Umbilical cord (tissue), 2 donors: ENCODE results near the gene RAMP3. TPM values are rescaled to one million over a fixed set of nuclear protein-coding genes. Genes with fewer than 3 reads are reported as not detected.
"Not testable (repeated sequence)": the region's sequence is repeated elsewhere in the genome, so short reads cannot be mapped to it uniquely, and the experiment has no call there.

Experiments
- DNase-seq: peaks from one replicate; pipeline ENCODE4 v3.0.0-alpha.2; 2015; ENCODE audit warnings: low spot score
- total RNA-seq: library from RNA; depleted of rRNA; stranded (reverse); fragments of >200 nt; gene quantifications from one replicate; pipeline ENCODE4 v1.2.3, GENCODE V29; 2014; ENCODE audit warnings: low replicate concordance; ENCODE audit not compliant: insufficient read depth

The RAMP3 gene
- total RNA-seq, 1 donor from 2014 or later = 3.1 TPM

DNA sequence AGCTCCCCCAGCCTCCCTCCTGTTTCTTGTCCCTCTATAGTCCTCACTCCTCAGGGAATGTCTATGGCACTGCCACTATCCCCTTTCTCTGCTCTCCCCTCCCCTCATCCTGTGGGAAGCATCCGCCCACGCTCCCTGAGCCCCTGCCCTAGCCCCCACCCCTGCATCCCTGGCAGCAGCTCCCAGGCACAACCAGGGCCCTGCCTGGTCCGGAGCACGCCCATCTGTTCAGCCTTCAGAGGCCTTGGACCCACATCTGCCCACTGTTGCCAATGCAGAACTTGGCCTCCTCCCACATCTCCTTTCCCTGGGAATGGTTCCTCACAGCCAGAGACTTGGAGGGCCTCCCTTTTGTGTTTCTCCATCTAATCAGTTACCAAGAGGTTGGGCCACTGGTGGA, 25.7 kb upstream of the RAMP3 start:
- no peak for DNase-seq

DNA sequence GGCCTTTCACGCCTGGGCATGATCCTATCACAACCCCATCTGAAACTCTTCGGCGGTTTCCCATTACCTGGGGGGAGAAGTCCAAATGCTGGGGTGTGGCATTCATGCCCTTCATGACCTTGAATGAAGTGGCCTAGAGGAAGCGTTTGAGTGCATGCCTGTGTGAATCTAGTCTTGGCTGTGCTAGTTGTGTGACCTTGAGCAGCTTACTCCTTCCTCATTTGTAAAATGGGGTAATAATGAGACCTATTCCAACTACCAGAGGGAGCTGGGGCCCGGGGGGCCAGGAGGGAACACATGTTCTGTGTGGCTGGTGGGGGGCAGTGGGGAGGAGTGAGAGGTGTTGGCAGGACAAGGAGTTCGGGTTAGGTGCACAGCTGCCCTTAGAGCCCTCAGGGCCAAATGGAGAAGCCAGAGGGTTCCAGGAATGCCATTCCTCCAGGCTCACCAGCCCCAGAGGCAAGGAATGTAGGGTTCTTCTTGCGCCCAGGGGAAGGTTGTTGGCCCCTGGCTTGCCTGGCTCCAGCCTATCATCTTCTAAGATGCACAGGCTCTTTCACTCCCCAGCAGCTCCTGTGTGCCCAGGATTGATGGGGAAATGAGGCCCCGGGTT, 24.8 kb upstream of the RAMP3 start:
- no peak for DNase-seq

DNA sequence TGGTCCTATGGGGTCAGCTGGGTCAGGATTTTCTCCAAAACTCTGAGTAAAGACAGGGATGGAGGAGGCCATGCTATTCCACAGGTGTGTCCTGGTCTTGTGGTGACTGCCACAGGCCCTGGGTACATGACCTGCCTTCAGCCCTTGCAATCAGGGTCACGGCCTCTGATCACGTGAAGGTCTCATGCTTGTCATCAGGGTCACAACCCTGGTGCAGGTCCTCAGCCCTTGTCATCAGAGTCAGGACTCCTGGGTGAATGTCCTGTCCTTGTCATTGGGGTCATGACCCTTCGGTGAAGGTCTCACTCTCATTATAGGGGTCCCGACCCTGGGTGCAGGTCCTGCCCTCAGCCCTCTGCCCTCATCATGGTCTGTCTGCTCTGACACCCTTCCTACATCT, 24.2 kb upstream of the RAMP3 start:
- no peak for DNase-seq

DNA sequence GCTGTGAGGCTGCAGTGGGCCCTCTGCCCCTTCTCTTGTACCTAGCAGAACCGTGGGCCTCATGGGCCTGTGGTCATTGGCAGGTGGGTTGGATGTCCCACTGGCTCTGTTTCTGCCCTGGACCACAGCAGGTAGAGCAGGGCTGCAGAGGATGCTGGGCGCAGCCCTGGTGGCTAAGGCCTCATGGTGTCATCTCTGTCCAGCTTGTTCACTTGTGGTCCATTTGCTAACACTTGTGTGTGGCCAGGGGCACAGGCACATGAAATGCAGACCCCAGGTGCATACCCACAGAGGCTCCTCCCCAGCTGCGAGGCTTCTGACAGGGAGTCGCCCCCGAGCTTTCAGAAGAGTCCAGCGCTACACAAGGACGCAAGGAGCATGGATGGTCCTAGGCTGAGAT, 23.7 kb upstream of the RAMP3 start:
- no peak for DNase-seq

DNA sequence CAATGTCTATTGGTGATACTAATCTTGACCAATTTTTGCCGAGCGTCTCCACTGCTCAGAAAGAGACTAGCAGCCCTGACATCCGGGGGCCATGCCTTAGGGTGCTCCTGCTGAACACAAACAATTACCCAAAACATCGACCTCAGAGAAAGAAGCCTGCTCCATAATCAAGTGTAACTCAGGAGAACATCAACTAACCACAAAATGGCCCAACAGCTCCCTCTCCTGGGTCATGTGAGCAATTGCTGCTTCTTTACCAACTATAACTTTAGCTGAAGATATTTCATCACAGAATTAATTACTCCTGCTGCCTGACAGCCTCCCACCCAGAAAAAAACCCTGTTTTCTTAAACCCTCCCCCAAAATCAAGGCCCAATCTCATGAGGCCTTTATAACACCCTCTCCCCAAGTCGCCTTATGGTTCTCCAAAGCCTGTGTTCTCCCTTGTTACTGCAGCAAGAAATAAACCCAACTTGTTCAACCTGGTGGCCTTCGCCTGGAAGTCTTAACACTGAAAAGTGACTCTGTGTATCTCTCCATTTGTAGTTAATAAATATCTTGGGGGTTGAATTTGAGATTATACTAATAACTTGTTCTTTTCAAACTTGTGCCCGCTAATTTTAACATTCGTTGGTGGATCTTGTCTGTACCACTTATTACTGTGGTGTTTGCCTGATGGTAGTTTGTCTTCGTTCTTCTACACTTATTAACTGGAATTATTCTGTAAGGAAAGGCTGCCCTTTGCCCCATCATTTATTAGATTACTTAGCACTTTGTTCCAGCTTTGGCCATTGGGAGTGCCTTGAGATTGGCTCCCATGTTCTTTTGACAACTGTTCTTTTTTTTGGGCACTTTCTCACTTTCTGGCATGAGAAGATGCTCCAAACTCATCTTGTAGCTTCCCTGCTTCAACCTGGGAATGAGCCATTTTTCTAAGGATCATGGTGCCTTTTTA, 21.2 kb upstream of the RAMP3 start:
- peak; percentile 74 for DNase-seq

GRCh38 chr7:45138433-45139267, 18.9 kb upstream of the RAMP3 start:
- DNase-seq = no peak

DNA sequence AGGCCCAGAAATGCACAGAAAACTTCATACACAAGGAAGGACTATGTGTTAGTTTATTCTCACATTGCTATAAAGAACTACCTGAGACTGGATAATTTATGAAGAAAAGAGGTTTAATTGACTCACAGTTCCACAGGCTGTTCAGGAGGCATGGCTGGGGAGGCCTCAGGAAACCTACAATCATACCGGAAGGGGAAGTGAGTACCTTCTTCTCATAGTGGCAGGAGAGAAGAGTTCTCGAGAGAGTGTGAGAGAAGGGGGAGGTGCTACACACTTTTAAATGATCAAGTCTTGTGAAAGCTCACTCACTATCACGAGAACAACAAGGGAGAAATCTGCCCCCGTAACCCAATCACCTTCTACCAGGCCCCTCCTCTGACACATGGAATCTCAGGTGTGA, 16.8 kb upstream of the RAMP3 start:
- DNase-seq = no peak

DNA sequence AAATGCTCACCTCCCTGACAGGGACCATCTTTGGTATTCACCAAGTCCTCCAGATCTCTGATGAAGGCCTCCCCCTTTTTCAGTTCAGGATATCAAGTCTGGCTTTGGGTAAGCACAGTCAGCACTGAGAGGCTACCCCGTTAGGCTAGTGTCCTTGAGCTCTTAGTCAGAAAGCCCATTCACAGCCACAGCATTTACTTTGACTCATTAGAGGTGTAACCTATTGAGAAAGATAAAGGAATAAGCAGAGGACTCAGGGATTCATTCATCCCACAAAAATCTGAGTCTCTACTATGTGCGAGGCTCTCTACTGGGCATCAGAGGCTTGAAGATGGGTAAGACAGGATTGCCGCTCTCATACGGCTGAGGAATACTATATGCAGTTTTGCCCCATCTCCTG, 14.0 kb upstream of the RAMP3 start:
- DNase-seq = no peak

GRCh38 chr7:45145881-45146280, 11.7 kb upstream of the RAMP3 start:
- DNase-seq = no peak

GRCh38 chr7:45146531-45147379, 10.8 kb upstream of the RAMP3 start:
- no peak for DNase-seq

GRCh38 chr7:45147858-45148652, 9.5 kb upstream of the RAMP3 start:
- DNase-seq = no peak

- no peak for DNase-seq
Measured at GRCh38 chr7:45148653-45148973, 9.0 kb upstream of the RAMP3 start.

- DNase-seq = no peak
Measured at GRCh38 chr7:45149606-45150005, 8.0 kb upstream of the RAMP3 start.

- DNase-seq = no peak
Measured at GRCh38 chr7:45150199-45150598, 7.4 kb upstream of the RAMP3 start.

DNA sequence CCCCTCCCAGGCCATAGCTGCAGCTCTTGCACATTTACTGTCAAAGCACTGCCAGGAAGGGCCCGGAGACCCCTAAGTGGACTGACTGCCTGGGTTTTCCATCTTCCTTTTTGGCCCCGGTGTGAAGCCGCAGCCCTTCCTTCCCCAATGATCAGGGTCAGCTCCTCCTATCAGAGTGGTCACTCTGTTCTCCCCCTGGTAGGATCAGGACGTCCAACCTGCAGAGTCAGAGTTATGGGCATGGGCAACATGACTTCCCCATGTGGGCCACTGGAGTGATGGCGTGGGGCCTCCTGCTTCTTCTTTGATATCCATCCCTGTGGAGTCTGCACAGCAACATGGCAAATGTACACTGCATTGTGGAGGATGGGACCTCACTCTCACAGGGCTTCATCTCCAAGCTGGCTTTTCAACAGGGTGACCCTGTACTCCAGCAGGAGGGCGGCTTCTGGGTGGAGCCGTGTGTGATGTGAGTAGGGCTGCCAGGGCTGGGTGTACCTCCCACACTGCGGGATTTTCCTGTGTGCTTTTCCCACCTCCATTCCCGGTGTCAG, 6.4 kb upstream of the RAMP3 start:
- DNase-seq = no peak

DNA sequence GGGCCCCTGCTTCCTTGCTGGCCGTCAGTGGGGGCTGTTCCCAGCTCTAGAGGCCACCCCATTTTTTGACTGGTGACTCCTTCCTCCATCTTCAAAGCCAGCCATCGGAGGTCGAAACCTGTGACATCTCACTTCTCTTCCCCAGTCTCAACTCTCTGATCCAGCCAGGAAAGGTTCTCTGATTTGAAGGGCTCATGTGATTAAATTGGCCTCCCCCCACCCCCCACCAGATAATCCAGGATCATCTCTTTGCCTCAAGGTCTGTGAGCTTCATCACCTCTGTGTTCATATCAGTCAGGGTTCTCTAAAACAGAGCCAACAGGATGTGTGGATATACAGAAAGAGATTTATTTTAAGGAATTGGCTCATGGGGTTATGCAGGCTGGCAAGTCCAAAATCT, 5.6 kb upstream of the RAMP3 start:
- no peak for DNase-seq

DNA sequence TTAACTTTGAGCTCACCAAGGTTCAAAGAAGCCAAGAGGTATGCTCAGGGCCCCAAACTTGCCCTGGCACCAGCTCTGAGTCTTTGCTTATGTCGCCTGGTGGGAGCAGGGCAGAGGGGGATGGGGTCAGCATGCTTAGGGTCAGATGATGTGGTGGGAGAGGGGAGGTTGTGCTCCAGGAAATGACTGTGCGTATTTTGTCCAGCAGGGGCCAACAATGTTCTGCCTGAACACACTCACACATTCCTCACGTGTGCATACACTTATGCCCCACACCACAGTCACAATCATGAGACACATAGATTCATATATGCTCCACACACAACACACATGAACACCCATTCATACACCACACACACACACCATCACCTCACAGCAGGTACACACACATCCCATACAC, 4.4 kb upstream of the RAMP3 start:
- DNase-seq = no peak

GRCh38 chr7:45153861-45154260, 3.7 kb upstream of the RAMP3 start:
- not testable (repeated sequence) for DNase-seq

DNA sequence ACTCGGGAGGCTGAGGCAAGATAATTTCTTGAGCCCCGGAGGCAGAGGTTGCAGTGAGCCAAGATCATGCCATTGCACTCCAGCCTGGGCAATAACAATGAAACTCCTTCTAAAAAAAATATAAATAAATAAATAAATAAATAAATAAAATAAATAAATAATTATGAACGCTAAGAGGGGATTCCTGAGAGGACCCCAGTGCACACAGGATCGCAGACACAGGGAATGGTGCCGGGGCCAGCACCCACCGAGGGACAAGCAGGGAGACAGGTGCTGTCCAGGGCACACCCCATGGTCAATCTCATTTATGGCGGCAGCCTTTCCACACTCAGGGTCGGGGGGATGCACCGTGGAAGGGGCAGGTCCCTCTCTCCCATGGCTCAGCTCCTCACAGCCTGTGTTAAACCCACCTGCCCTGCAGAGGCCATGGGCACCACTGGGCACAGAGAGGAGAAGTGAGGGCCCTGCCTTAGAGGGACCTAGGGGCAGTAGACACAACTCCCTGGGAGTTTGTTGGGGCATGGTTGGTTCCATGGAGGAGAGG, 2.2 kb upstream of the RAMP3 start:
- no peak for DNase-seq

DNA sequence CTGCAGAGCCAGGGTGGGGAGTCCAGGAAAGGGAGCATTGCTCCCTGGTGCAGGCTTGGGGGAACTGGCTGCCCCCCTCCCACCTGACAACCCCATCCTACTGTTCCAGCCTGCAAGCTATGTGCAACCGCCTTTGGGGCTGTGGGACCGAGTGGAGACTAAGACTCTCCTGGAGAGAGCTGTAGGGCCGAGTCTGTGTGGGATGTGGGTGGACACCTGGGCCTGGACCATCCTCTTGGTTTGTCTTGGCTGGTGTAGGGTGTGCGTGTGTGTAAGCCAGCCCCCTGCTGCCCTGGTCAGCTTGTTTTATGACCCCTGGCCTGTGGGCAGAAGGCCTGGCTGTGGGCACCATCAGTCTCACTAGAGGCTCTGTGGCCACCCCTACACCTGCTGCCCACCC, 1.6 kb upstream of the RAMP3 start:
- DNase-seq = no peak
